GM19467 (cell line): ENCODE results near the gene ATP9B.

Experiments used
- ATAC-seq: cut with Tn5 transposase; IDR thresholded peaks from one replicate; pipeline ENCODE4 v1.9.1; 2021; ENCODE audit warnings: mild to moderate bottlenecking, moderate library complexity; ENCODE audit not compliant: unreplicated experiment

The ATP9B gene

DNA sequence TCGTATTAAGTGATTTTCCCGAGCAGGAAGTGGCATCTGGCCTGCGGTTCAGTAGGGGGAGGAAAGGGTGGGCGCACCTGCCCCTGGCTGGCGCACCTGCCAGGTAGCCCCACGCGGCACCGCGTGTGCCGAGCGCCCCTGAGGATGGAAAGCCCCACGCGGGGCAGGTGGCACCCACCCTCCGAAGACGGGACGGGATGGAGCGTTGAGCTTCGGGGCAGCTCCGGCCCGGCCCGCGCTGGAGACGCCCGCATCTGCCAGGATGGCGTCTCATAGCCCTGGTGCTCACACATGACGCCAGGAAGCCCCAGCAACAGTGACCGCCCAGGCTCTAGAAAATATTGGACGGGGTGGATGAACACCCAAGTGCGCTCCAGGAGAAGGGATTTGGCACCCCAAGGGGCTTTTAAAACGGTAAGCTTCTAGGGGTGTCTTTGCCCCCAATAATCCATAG is 324.0 kb downstream of the ATP9B start:
- no peak for ATAC-seq

DNA sequence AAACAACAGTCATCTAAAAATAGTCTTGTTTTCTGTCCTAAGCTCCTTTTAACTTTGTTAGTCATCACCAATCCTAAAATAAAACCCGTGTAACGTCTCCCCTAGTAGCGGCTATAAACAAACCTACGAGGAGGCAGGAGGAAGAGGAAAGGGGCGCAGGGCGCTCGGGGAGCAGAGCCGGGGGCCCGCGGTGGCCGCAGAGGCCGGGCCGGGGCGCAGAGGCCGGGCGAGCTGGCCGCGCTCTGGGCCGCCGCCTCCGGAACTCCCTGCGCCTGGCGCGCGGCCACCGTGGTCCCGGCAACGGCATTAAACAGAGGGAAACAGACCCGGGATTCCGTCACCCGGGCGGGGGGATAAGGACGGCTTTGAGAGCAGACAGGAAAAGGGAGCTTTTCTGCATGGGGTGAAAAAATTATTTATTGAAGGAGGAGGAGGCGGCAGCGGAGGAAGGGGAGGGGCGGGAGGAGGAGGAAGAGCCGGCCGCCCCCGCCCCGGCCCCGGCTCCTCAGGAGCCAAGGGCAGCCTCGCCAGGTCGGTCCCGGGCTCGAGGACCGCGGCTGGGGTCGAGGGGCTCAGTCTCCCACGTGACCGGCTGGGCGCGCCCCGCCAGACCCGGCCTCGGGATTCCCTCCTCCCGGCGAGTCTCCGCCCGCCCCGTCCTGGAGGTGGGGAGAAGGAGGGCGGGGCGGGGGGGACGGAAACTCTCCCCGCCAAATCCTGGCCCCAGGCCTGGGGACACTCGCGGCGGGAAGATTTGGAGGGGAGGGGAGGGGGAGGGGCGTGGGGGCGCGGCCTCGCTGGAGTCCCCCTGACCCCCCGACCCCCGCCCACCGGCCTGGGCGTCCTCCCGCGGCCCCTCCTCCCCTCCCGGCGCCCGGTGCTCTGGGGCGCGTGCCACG is 324.7 kb downstream of the ATP9B start:
- ATAC-seq = no peak

GRCh38 chr18:79394534-79395307 is 325.5 kb downstream of the ATP9B start:
- no peak for ATAC-seq

GRCh38 chr18:79395308-79395640 is 326.1 kb downstream of the ATP9B start:
- ATAC-seq = no peak

- no peak for ATAC-seq
Measured at GRCh38 chr18:79395761-79396404, 326.7 kb downstream of the ATP9B start, which contains the start of gene NFATC1. TSS of gene NFATC1 (plus strand) at chr18:79395930. CDS start at chr18:79396225, 295 bp downstream.

DNA sequence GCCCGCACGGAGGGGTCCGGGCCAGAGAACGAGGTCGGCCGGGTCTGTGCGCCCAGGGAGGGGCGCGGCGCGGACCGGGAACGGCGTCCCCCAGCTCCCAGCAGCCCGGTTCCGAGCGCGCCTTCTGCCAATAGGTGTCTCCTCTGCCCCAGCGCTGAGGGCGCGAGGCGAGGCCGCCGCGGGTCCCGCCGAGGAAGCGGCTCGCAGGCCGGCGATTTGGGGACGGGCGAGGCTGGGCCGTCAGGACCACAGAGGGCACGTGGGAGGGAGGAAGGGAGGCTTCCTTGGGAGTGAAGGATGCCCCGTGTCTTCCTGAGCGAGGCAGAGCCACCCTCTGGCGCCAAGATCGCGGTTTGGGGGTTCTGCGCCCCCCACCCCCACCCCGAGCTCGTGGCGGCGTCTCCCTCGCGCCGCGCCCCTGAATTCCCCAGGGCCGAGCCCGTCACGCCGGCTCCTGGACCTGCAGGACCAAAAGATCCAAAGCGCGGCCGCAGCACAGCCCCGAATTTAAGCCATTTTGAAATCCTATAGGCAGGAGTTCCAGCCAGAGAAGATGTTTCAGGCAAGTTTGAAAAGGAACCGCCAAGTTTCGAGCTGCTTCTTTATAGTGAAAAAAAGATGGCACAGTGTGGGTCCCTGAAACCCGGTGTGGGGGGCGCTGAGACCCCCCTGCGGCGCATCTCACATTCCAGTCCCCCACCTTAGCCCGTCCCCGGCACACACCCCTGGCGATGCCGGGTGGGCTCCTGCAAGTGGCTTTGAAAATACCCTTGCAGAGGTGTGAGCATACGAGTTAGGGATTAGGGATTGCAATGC is 327.4 kb downstream of the ATP9B start:
- ATAC-seq = no peak

GRCh38 chr18:79397247-79397829 is 328.1 kb downstream of the ATP9B start:
- ATAC-seq = no peak

DNA sequence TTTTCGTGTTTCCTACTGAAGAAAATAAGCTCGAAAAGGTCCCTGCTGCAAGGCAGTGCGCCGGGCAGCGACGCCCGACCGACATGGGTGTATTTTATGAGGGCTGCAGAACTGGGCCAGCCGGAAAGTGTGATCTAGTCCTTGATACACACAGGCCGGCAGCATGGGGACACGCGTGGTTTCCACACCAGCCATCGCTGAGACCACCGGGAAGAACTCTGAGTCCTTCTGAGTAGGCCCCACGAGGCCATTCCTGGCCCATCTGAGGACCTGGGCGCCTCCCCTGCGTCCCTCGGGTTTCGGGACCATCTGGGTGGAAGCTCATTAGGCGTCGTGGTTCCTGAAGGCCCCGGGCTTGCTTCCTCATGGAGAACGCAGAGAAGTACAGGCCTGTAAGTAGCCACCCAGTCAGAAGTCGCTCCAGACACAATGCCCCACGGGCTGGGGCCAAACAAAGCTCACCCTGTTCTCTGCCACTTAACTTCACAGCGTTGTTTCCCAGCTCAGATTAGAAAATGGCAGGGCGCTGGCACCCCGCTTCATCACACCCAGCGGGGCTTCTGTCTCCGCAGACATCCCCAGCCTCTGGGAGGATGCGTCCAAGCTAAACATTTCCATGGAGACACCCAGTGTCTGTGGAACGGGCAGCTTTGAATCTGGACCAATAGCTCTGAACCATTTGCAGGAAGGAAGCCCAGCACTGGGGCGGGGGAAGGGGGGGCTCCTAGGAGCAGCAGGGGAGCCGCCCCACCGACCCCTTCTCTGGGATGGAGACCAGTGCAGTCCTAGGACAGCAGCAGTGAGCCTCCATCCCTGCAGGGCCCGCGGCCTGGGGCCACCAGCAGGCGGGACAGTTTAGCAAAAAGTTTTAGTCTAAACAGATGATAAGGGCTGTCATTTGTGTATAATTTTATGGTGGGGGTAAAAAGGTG is 328.9 kb downstream of the ATP9B start:
- no peak for ATAC-seq

DNA sequence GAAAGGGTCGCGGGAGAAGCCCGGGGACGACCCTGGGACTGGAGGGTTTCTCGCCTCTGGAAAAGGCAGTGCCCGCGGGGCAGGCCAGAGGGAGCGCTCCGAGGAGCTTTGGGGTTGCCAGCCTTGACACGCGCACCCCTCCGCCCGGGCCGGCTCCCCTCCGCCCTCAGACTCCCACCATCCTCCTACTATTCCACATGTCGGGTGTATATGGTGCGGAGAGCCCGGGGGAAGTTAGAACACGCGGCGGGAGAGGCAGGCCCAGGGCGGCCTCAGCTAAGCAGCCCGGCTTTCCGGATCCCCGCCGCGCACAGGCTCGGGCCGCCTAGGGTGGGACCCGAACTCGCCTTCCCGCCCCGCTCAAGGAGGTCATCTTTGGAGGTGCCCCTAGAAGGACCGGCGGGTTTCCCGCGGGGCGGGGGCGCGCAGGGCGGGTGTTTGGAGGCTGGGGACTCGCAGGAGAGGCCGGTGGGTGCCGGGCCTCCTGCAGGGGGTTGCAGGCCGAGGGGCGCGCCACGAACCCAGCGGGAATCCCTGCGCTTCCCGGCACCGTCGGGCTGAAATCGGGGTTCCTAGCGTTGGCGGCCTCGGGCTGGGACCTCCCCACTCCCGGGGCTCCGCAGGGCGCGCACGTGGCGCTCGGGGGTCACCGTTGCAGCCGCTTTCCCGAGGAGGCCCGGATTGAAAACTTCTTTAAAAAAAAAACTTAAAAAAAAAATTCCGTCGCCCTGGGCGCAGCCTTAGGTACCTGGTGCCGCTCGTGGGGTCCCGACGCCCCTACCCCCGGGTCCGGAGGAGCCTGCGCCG is 330.3 kb downstream of the ATP9B start:
- no peak for ATAC-seq

DNA sequence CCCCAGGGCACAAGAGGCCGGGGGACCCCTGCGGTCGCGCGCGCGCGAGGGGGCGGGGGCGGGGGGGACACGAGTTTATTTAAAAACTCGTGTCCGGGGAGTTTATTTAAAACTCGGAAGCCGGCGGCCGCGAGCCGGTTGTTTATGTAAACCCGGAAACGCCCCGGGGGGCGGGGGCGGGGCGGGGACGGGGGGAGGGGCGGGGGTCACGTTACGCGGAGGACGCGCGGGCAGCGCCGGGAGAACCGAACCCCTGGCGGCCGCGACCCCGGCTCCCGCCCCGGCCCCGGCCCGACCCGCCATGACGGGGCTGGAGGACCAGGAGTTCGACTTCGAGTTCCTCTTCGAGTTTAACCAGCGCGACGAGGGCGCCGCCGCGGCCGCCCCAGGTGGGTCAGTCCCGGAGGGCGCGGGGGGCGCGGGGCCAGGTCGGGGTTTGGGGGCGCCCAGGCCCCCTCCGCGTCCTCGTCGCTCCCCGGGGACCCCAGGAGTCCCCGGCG is 330.9 kb downstream of the ATP9B start:
- ATAC-seq = no peak

- ATAC-seq = no peak
Measured at GRCh38 chr18:79400591-79401381, 331.6 kb downstream of the ATP9B start.

GRCh38 chr18:79401494-79402208 is 332.5 kb downstream of the ATP9B start:
- no peak for ATAC-seq

DNA sequence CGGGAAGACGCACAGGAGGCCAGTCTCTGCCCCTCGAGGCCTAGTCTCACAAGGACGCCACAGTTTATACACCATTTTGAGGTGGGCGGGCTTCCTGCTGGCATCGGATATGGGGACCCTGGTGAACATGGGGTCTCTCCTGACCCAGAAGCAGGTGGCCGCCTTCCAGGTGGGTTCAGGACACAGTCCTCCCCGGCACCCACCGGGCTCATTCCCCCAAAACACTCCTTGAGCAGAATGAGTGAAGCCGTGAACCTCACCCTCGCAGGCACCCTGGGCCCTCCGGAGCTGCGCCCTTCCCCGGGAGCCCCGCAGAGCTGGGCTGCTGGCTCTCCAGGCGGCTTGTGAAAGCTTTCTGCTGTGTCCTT is 333.0 kb downstream of the ATP9B start:
- ATAC-seq = no peak

GRCh38 chr18:79402977-79403722 is 334.0 kb downstream of the ATP9B start:
- ATAC-seq = no peak

DNA sequence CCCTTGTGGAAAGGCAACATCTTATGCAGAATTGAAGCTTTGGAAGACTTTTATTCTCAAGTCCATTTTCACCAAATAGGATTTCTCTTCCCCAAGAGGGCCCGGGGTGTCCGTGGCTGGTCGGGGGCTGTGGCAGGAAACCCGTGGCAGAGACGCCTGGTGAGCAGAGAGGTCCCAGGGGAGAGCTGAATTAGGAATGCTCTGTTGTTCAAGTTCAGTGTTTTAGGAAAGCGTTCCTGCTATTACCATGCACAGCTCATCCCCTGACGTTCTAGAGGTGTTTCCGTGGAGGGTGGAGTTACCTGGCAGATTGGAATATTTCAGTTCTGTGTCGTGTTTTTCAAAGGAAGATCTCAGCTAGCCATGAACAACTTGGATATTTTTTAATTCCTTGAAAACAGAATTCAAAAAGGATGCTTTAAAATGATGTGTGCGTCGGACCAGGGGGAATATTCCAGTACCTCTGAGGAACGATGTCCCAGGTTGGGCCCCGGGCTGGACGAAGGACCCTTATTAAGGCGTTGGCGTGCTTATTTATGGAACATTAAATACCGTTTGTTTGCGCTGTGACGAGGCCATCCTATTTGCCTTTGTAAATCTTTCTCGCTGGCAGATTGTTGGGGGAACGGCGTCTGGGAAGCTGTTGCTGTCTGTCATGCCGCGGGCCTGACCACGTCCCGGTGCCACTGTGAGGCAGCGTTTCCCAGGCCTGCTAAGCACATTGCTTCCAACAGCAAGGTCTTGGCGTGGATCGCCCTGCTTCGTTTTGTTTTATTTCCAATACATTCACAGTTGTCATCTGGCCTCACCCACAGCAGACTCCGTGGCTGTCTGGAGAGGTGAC is 334.8 kb downstream of the ATP9B start:
- ATAC-seq = no peak
